Smooth muscle cell (in vitro differentiated cells): ENCODE results near the gene JAKMIP3. TPM values are rescaled to one million over a fixed set of nuclear protein-coding genes. Genes with fewer than 3 reads are reported as not detected.

Experiments used
- DNase-seq: peaks from one replicate; lab custom pipeline; 2025; ENCODE audit not compliant: unreplicated experiment; lab: John Stamatoyannopoulos, UW
- H2AFZ ChIP-seq: fragments of 200-600 bp; sonication (generic); 2 replicates; pipeline ENCODE4 v1.6.0; 2016; ENCODE audit warnings: antibody characterized with exemption, low read depth, mild to moderate bottlenecking
- H3F3A ChIP-seq: fragments of 200-600 bp; sonication (generic); 2 replicates; pipeline ENCODE4 v1.6.0; 2017; ENCODE audit warnings: antibody characterized with exemption, low read depth
- H3K27ac ChIP-seq: fragments of 200-600 bp; sonication (generic); 2 replicates; pipeline ENCODE4 v1.5.1; 2016; ENCODE audit warnings: low read depth, mild to moderate bottlenecking
- H3K27me3 ChIP-seq: fragments of 200-600 bp; sonication (generic); 2 replicates; pipeline ENCODE4 v1.6.1; 2016; ENCODE audit warnings: low read depth, mild to moderate bottlenecking
- H3K36me3 ChIP-seq: fragments of 200-600 bp; sonication (generic); 2 replicates; pipeline ENCODE4 v1.5.1; 2016; ENCODE audit warnings: low read depth
- H3K4me1 ChIP-seq: fragments of 200-600 bp; sonication (generic); 2 replicates; pipeline ENCODE4 v1.5.1; 2016; ENCODE audit warnings: low read depth
- H3K4me2 ChIP-seq: fragments of 200-600 bp; sonication (generic); 2 replicates; pipeline ENCODE4 v1.6.0; 2016; ENCODE audit warnings: mild to moderate bottlenecking
- H3K4me3 ChIP-seq: fragments of 200-600 bp; sonication (generic); 2 replicates; pipeline ENCODE4 v1.5.1; 2016; ENCODE audit warnings: mild to moderate bottlenecking
- H3K79me2 ChIP-seq: fragments of 200-600 bp; sonication (generic); 2 replicates; pipeline ENCODE4 v1.6.0; 2016; ENCODE audit warnings: low read depth, mild to moderate bottlenecking
- H3K9ac ChIP-seq: fragments of 200-600 bp; sonication (generic); 2 replicates; pipeline ENCODE4 v1.6.0; 2016; ENCODE audit warnings: low read depth
- H3K9me3 ChIP-seq: fragments of 200-600 bp; sonication (generic); replicated peaks from 2 replicates; pipeline ENCODE4 v1.5.1; 2016; ENCODE audit warnings: low read depth
- H4K20me1 ChIP-seq: fragments of 200-600 bp; sonication (generic); 2 replicates; pipeline ENCODE4 v1.6.0; 2016; ENCODE audit warnings: low read depth
- CTCF ChIP-seq: fragments of 200-600 bp; sonication (generic); IDR thresholded peaks from 2 replicates; pipeline ENCODE4 v1.5.1; 2017; ENCODE audit warnings: borderline replicate concordance, mild to moderate bottlenecking, antibody characterized with exemption; ENCODE audit not compliant: insufficient read depth, poor library complexity, severe bottlenecking
- WGBS: methylation state at CpG from one replicate; pipeline ENCODE4 v1.1.7; 2016; ENCODE audit warnings: low lambda C conversion rate; 5-methylcytosine and 5-hydroxymethylcytosine counted together
- polyA plus RNA-seq: library from polyadenylated mRNA; unstranded; fragments of >200 nt; fragmentation: Nextera tagmentation; extraction: Ambion mirVana; gene quantifications from 2 replicates; pipeline ENCODE4 v1.2.1, GENCODE V29; 2016
- total RNA-seq: library from RNA; depleted of rRNA; stranded (reverse); fragments of >200 nt; gene quantifications from 2 replicates; pipeline ENCODE4 v1.2.3, GENCODE V29; 2014

JAKMIP3 gene
- total and polyA plus RNA-seq, 2 experiments from 2014 or later = 0.09 TPM; not detected in 1

DNA sequence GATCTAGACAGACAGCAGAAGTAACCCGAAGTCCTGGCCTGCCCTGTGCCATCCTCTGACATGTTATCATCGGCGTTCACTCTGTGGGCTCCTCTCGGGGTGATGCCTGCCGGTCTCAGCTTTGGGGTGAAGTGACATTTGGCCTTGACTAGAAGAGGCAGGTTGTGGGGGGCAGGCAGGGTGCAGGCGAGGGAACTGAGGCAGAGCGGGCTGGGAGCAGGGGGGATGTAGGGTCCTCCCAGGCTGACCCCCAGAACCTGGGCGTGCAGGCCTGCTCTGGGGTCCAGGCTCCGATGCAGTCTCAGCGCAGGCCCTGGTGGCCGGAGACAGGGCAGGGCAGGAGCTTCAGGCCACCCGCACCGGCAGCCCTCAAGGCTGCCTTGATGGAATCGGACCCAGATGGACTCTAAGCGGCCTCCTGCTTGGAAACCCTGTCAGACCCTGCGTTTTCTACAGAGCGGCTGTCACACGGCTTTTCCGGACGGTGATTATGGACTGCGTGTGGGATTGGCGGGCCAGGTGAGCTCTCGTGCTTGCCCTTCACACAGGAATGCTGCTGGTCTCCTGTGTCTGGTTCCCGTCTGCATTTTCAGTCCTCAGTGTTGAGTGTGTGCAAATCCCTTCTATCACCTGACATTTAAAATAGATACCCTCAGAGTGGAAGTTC lies 842 bp upstream of the JAKMIP3 start:
- Histone ChIP-seq H2AFZ (peak overlapping the region; percentile 56), H3K27me3 (peaks cover 5% of the 10 kb centered on the region), H3K4me2 (peak overlapping the region; percentile 84), H3K79me2 (no peaks in the 10 kb centered on the region), H3F3A (peaks cover 12% of the 10 kb centered on the region), H3K27ac (no peak overlapping the region), H3K9me3 (no peaks in the 10 kb centered on the region), H3K4me3 (peak overlapping the region; percentile 51), H3K36me3 (no peaks in the 10 kb centered on the region), H3K9ac (no peak overlapping the region), H4K20me1 (no peaks in the 10 kb centered on the region), H3K4me1 (peaks cover 12% of the 10 kb centered on the region)
- TF ChIP-seq CTCF = no peak
- no peak for DNase-seq
- 90% methylated on average over 23 of the region's 24 CpGs for WGBS

GRCh38 chr10:132066186-132066585 lies 440 bp downstream of the JAKMIP3 start:
- H3K4me3 ChIP-seq = peak overlapping the region; percentile 51
- peak overlapping the region; percentile 25 for H3K27ac ChIP-seq

GRCh38 chr10:132066812-132067211 lies 1.1 kb downstream of the JAKMIP3 start:
- Histone ChIP-seq H3K9me3 (no peaks in the 10 kb centered on the region), H3K4me1 (peaks cover 12% of the 10 kb centered on the region), H3K4me2 (peak overlapping the region; percentile 84), H2AFZ (no peak overlapping the region), H3K27me3 (peaks cover 6% of the 10 kb centered on the region), H3K4me3 (no peak overlapping the region), H3K27ac (peak overlapping the region; percentile 25), H3K9ac (no peak overlapping the region), H4K20me1 (no peaks in the 10 kb centered on the region), H3K36me3 (no peaks in the 10 kb centered on the region), H3K79me2 (no peaks in the 10 kb centered on the region), H3F3A (peaks cover 12% of the 10 kb centered on the region)
- no peak for DNase-seq
- TF ChIP-seq CTCF = no peak
- WGBS = 89% methylated on average over 13 of the region's 13 CpGs

More at GRCh38 chr10:132066186-132066585, 440 bp downstream of the JAKMIP3 start:
- no peaks in the 10 kb centered on the region for H3K79me2 ChIP-seq
- no peaks in the 10 kb centered on the region for H3K36me3 ChIP-seq
- peaks cover 12% of the 10 kb centered on the region for H3K4me1 ChIP-seq
- H3K27me3 ChIP-seq = peaks cover under 1% of the 10 kb centered on the region
- peaks cover 12% of the 10 kb centered on the region for H3F3A ChIP-seq
- no peak overlapping the region for H3K9ac ChIP-seq
- H3K9me3 ChIP-seq = no peaks in the 10 kb centered on the region
- H3K4me2 ChIP-seq = peak overlapping the region; percentile 84
- no peak overlapping the region for H2AFZ ChIP-seq
- WGBS = 62% methylated on average over 15 of the region's 15 CpGs
- no peak for TF ChIP-seq CTCF
- no peak for DNase-seq
- no peaks in the 10 kb centered on the region for H4K20me1 ChIP-seq
